Activated CD8-positive, alpha-beta T cell treated with anti-CD3 and anti-CD28 coated beads for 36 hours (primary cell): Measurements from ENCODE around the gene COPZ1. TPM values are rescaled to one million over a fixed set of nuclear protein-coding genes. Genes with fewer than 3 reads are reported as not detected.

Source experiments
- ATAC-seq: fragments of 200-7000 bp; cut with Tn5 transposase; one replicate; pipeline ENCODE4 v1.10.0; 2021; ENCODE audit warnings: mild to moderate bottlenecking, moderate library complexity
- CTCF ChIA-PET: fragments of 350-600 bp; sonication (Branson Sonifier 250); formaldehyde crosslinking; loops from one replicate; lab custom pipeline; 2021; ENCODE audit warnings: antibody characterized with exemption; lab: Charles Lee
- POLR2A ChIA-PET: fragments of 350-600 bp; sonication (Branson Sonifier 250); formaldehyde crosslinking; loops from one replicate; lab custom pipeline; 2021; ENCODE audit warnings: antibody characterized with exemption; lab: Charles Lee
- DNase-seq: peaks from one replicate; pipeline ENCODE4 v3.0.0-alpha.2; 2020
- H3K27ac Mint-ChIP-seq: one replicate; pipeline ENCODE4 v1.8.0; 2021; ENCODE audit warnings: mild to moderate bottlenecking, mixed read lengths
- H3K27me3 Mint-ChIP-seq: one replicate; pipeline ENCODE4 v1.8.0; 2021; ENCODE audit warnings: mixed read lengths
- H3K36me3 Mint-ChIP-seq: one replicate; pipeline ENCODE4 v1.8.0; 2021; ENCODE audit warnings: low read depth, mixed read lengths
- H3K4me1 Mint-ChIP-seq: one replicate; pipeline ENCODE4 v1.8.0; 2021; ENCODE audit warnings: low read depth, mixed read lengths
- H3K4me3 Mint-ChIP-seq: one replicate; pipeline ENCODE4 v1.8.0; 2021; ENCODE audit warnings: mild to moderate bottlenecking, moderate library complexity, mixed read lengths
- H3K9me3 Mint-ChIP-seq: one replicate; pipeline ENCODE4 v1.8.0; 2021; ENCODE audit warnings: mixed read lengths
- intact Hi-C: fragments of 100-400 bp; cut with micrococcal nuclease; formaldehyde crosslinking; loops from one replicate; pipeline ENCODE4 v1.10.0; 2022
- total RNA-seq, 2 experiments: library from RNA; stranded (reverse); gene quantifications; one replicate each; pipeline ENCODE4 v1.2.3, GENCODE V29; 2021
- TF ChIP-seq, protein P1 (sequence below): fragments of 200-600 bp; IDR thresholded peaks from one replicate; pipeline ENCODE4 v1.8.0; 2022; ENCODE audit warnings: antibody characterized with exemption, mild to moderate bottlenecking

COPZ1 gene
- total RNA-seq, 2 experiments from 2014 or later, result 75.8 to 78.4 TPM

DNA sequence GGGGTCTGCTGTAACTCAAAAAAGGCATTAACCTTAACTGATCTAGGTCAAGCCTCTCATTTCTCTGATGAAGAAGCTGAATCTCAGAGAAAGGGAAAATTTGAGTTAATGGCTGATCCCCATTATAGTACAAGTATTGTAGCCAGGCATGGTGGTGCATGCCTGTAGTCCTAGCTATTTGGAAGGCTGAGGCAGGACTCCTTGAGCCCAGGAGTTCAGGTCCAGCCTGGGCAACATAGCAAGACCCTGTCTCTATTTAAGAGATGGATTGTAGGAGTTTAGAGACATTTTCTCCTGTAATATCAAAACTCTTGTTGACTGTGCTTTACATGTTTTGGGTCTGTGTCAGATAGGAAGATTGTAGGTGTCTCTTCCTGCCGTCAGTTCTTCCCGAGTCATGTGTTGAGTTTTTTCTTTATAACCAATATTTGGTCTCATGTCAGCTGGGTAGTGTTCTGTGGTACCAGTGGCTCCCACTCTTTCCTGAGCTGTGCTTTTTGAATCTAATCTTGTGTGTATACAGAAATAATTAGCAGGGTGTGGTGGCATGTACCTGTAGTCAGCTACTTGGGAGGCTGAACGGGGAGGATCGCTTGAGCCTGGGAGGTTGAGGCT is 8.6 kb downstream of the COPZ1 start:
- Mint-ChIP-seq H3K4me1 (peaks cover 47% of the 10 kb centered on the region), H3K4me3 (no peak overlapping the region), H3K27ac (peak overlapping the region; percentile 32), H3K36me3 (peaks cover 2% of the 10 kb centered on the region), H3K9me3 (no peaks in the 10 kb centered on the region), H3K27me3 (no peaks in the 10 kb centered on the region)
- DNase-seq (no peak), ATAC-seq (no peak)
- TF ChIP-seq, protein P1, sequence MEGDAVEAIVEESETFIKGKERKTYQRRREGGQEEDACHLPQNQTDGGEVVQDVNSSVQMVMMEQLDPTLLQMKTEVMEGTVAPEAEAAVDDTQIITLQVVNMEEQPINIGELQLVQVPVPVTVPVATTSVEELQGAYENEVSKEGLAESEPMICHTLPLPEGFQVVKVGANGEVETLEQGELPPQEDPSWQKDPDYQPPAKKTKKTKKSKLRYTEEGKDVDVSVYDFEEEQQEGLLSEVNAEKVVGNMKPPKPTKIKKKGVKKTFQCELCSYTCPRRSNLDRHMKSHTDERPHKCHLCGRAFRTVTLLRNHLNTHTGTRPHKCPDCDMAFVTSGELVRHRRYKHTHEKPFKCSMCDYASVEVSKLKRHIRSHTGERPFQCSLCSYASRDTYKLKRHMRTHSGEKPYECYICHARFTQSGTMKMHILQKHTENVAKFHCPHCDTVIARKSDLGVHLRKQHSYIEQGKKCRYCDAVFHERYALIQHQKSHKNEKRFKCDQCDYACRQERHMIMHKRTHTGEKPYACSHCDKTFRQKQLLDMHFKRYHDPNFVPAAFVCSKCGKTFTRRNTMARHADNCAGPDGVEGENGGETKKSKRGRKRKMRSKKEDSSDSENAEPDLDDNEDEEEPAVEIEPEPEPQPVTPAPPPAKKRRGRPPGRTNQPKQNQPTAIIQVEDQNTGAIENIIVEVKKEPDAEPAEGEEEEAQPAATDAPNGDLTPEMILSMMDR, result no peak
- ChIA-PET POLR2A (interaction anchor here (1.2 to 2.0 kb wide), 6 partner anchors 23 to 47 kb away, joined by 3 to 6 read pairs (median 4); no protein-coding TSS in a partner anchor), CTCF (interaction anchor here (0.5 to 8.9 kb wide), 13 partner anchors 8 to 70 kb away, joined by 3 to 97 read pairs (median 8); partner anchors contain the start of gene COPZ1)
- intact Hi-C loops, result no loop called here

DNA sequence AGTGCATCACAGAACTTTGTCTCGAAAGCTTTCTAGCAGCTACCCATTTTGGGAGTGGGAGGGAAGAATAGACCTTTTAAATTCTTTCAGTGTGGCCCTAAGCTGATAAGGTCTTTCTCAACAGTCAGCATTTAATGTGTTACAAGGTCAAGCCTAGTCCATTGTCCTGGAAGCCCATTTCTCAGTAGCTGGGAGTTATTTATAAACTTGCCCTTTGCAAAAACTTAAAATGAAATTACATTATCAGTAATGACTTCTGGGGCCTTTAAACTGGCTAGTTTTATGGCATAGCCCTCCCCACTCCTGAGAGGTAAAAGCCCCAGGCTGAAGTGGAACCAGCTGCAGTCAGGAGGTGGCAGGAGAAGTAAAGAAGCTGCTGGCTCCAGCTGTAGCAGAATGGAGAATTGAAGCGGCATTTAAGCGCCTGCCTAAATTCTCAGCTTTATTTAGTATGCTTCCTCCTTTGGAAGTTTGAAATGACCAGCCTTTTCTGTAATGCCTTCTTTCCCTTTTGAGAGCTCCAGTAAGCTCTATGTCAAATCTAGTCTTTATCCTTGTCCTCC is 12.4 kb downstream of the COPZ1 start:
- DNase-seq (no peak), ATAC-seq (no peak)
- H3K27ac Mint-ChIP-seq, result no peak overlapping the region
- no peaks in the 10 kb centered on the region for H3K9me3 Mint-ChIP-seq
- ChIA-PET CTCF (interaction anchor here (0.6 to 8.9 kb wide), 28 partner anchors 9 to 164 kb away, joined by 3 to 97 read pairs (median 4); partner anchors contain the start of genes COPZ1 and NCKAP1L), POLR2A (interaction anchor here (0.8 to 1.4 kb wide), 4 partner anchors 9 to 79 kb away, joined by 3 to 4 read pairs (median 4); no protein-coding TSS in a partner anchor)
- H3K27me3 Mint-ChIP-seq, result no peaks in the 10 kb centered on the region
- H3K4me3 Mint-ChIP-seq, result no peak overlapping the region
- H3K4me1 Mint-ChIP-seq, result peaks cover 15% of the 10 kb centered on the region
- intact Hi-C loops, result no loop called here
- peaks cover 11% of the 10 kb centered on the region for H3K36me3 Mint-ChIP-seq
- TF ChIP-seq, protein P1, result no peak

GRCh38 chr12:54337854-54338650 is 13.1 kb downstream of the COPZ1 start:
- no peak overlapping the region for H3K4me3 Mint-ChIP-seq
- TF ChIP-seq, protein P1, result no peak
- ATAC-seq (no peak), DNase-seq (no peak)
- no peaks in the 10 kb centered on the region for H3K27me3 Mint-ChIP-seq
- H3K9me3 Mint-ChIP-seq, result no peaks in the 10 kb centered on the region
- intact Hi-C loops, result no loop called here
- ChIA-PET CTCF (interaction anchor here (0.7 to 8.9 kb wide), 20 partner anchors 13 to 163 kb away, joined by 3 to 97 read pairs (median 5); partner anchors contain the start of gene COPZ1), POLR2A (interaction anchor here (0.8 to 1.4 kb wide), 4 partner anchors 9 to 80 kb away, joined by 3 to 4 read pairs (median 4); no protein-coding TSS in a partner anchor)
- no peak overlapping the region for H3K27ac Mint-ChIP-seq
- peaks cover 14% of the 10 kb centered on the region for H3K36me3 Mint-ChIP-seq
- H3K4me1 Mint-ChIP-seq, result peaks cover 15% of the 10 kb centered on the region

DNA sequence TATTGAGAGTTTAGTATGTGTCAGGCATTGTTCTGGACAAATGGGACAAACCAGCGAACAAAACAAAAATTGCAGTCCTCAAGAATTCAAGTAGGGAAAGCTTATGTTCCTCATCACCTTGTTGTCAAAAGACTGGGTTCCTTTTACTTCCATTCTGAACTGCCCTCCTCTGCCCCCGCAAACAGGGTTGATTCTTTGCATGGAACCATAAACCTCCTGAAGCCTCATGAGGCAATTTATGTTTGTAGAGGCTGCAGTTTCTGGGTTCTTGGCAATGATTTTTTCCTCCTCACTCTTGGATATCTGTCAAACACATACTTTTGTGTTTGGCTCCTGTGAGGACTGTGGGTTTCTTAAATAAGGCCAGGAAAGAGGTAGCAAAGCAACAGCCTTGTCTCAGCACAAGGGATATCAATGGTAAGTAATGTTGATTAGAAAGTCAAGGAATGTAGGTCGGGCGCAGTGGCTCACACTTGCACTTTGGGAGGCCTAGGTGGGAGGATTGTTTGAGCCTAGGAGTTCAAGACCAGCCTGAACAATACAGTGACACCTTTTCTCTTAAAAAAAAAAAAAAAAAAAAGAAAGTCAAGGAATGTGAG is 13.9 kb downstream of the COPZ1 start:
- POLR2A ChIA-PET, result no interaction called here
- intact Hi-C loops, result no loop called here
- DNase-seq, result no peak
- no peak for ATAC-seq
- Mint-ChIP-seq H3K36me3 (peaks cover 19% of the 10 kb centered on the region), H3K27me3 (no peaks in the 10 kb centered on the region), H3K27ac (no peak overlapping the region), H3K4me3 (no peak overlapping the region), H3K4me1 (peaks cover 8% of the 10 kb centered on the region), H3K9me3 (no peaks in the 10 kb centered on the region)
- TF ChIP-seq, protein P1, result no peak
- CTCF ChIA-PET, result interaction anchor here (1.1 to 8.9 kb wide), 6 partner anchors 14 to 65 kb away, joined by 3 to 97 read pairs (median 65); partner anchors contain the start of gene COPZ1
